BLaER1 treated with 17β-estradiol and CSF1 and Interleukin-3, amounts not matched to agents 10 nM and 100 nM (cell line): ENCODE results near the gene HTR5A.

Experiments
- H3K27ac ChIP-seq, 11 experiments: shearing (Covaris generic); formaldehyde crosslinking; 2 replicates each; pipeline ENCODE4 v1.8.1; 2022
- H3K27me3 ChIP-seq, 11 experiments: shearing (Covaris generic); formaldehyde crosslinking; 2 replicates each; pipeline ENCODE4 v1.8.1; 2022
- H3K36me3 ChIP-seq, 11 experiments: shearing (Covaris generic); formaldehyde crosslinking; 2 replicates each; pipeline ENCODE4 v1.8.1; 2022
- H3K4me1 ChIP-seq, 10 experiments: shearing (Covaris generic); formaldehyde crosslinking; 2 replicates each; pipeline ENCODE4 v1.8.1; 2022
- H3K4me2 ChIP-seq, 11 experiments: shearing (Covaris generic); formaldehyde crosslinking; 2 replicates each; pipeline ENCODE4 v1.8.1; 2022
- H3K4me3 ChIP-seq, 10 experiments: shearing (Covaris generic); formaldehyde crosslinking; 2 replicates each; pipeline ENCODE4 v1.8.1; 2022
- H3K9ac ChIP-seq, 11 experiments: shearing (Covaris generic); formaldehyde crosslinking; 2 replicates each; pipeline ENCODE4 v1.8.1; 2022
- H3K9me3 ChIP-seq, 11 experiments: shearing (Covaris generic); formaldehyde crosslinking; replicated peaks in 1 of 11; 2 replicates each; pipeline ENCODE4 v1.8.1; 2022
- H4K20me1 ChIP-seq, 11 experiments: shearing (Covaris generic); formaldehyde crosslinking; 2 replicates each; pipeline ENCODE4 v1.8.1; 2022
- Cebpa-rat ChIP-seq, 11 experiments: shearing (Covaris generic); IDR thresholded peaks; 2 replicates each; pipeline ENCODE4 v1.8.1; 2022

Gene HTR5A

DNA sequence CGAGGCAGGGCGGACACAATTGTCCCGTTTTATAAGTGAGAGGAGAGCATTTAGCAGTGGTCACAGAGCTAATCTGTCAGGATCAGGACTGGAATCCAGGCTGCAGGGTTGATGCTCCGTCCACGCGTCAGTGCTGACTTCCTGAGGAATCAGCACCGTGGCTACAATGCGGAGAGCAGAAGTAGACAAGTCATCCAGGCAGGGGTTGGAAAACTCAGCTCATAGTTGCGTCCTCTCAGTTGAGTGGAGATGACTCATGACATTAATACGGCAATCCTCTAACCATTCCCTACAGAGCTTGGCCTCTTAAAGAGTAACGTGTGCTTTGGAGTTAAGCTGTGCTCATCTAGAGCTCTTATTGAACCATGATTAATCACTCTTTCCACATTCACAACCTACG is 17.1 kb upstream of the HTR5A start:
- TF ChIP-seq Cebpa-rat (IDR thresholded peaks at IDR 0.05), result no peak
- H3K4me1 ChIP-seq, result no peaks in the 10 kb centered on the region
- no peak overlapping the region for H3K9ac ChIP-seq
- no peaks in the 10 kb centered on the region for H3K27me3 ChIP-seq
- H4K20me1 ChIP-seq, result no peaks in the 10 kb centered on the region
- no peaks in the 10 kb centered on the region for H3K36me3 ChIP-seq
- no peak overlapping the region for H3K4me2 ChIP-seq
- no peak overlapping the region for H3K27ac ChIP-seq
- H3K9me3 ChIP-seq, result no peaks in the 10 kb centered on the region
- no peak overlapping the region for H3K4me3 ChIP-seq

- Histone ChIP-seq H3K4me2 (no peak overlapping the region), H4K20me1 (no peaks in the 10 kb centered on the region), H3K27me3 (no peaks in the 10 kb centered on the region), H3K9ac (no peak overlapping the region), H3K4me1 (no peaks in the 10 kb centered on the region), H3K36me3 (no peaks in the 10 kb centered on the region), H3K9me3 (no peaks in the 10 kb centered on the region), H3K27ac (no peak overlapping the region), H3K4me3 (no peak overlapping the region)
- TF ChIP-seq Cebpa-rat (IDR thresholded peaks at IDR 0.05), result no peak
Observed at GRCh38 chr7:155054761-155055160, 15.4 kb upstream of the HTR5A start.

GRCh38 chr7:155057076-155057475 is 13.0 kb upstream of the HTR5A start:
- Histone ChIP-seq H3K9me3 (no peaks in the 10 kb centered on the region), H3K4me2 (no peak overlapping the region), H4K20me1 (no peaks in the 10 kb centered on the region), H3K36me3 (no peaks in the 10 kb centered on the region), H3K4me1 (no peaks in the 10 kb centered on the region), H3K4me3 (no peak overlapping the region), H3K27me3 (no peaks in the 10 kb centered on the region), H3K27ac (no peak overlapping the region), H3K9ac (no peak overlapping the region)
- TF ChIP-seq Cebpa-rat (IDR thresholded peaks at IDR 0.05), result no peak

GRCh38 chr7:155058896-155059295 is 11.2 kb upstream of the HTR5A start:
- Histone ChIP-seq H3K4me1 (no peaks in the 10 kb centered on the region), H3K9ac (no peak overlapping the region), H3K4me3 (no peak overlapping the region), H3K4me2 (no peak overlapping the region), H3K27me3 (no peaks in the 10 kb centered on the region), H3K9me3 (no peaks in the 10 kb centered on the region), H4K20me1 (no peaks in the 10 kb centered on the region), H3K27ac (no peak overlapping the region), H3K36me3 (no peaks in the 10 kb centered on the region)
- TF ChIP-seq Cebpa-rat (IDR thresholded peaks at IDR 0.05), result no peak

GRCh38 chr7:155059703-155060102 is 10.4 kb upstream of the HTR5A start:
- no peaks in the 10 kb centered on the region for H4K20me1 ChIP-seq
- no peak for TF ChIP-seq Cebpa-rat (IDR thresholded peaks at IDR 0.05)
- H3K9me3 ChIP-seq, result no peaks in the 10 kb centered on the region
- H3K4me1 ChIP-seq, result no peaks in the 10 kb centered on the region
- no peaks in the 10 kb centered on the region for H3K36me3 ChIP-seq
- H3K4me3 ChIP-seq, result no peak overlapping the region
- H3K27me3 ChIP-seq, result no peaks in the 10 kb centered on the region
- no peak overlapping the region for H3K9ac ChIP-seq
- no peak overlapping the region for H3K4me2 ChIP-seq
- no peak overlapping the region for H3K27ac ChIP-seq

- Histone ChIP-seq H3K4me1 (peaks cover 0 to 17% (median 0%) of the 10 kb centered on the region in 10 experiments; a peak in 7 of 20 replicates), H3K9ac (no peak overlapping the region), H3K27me3 (no peaks in the 10 kb centered on the region), H3K4me2 (no peak overlapping the region), H3K9me3 (no peaks in the 10 kb centered on the region), H4K20me1 (no peaks in the 10 kb centered on the region), H3K4me3 (no peak overlapping the region), H3K27ac (no peak overlapping the region), H3K36me3 (no peaks in the 10 kb centered on the region)
- no peak for TF ChIP-seq Cebpa-rat (IDR thresholded peaks at IDR 0.05)
Observed at GRCh38 chr7:155062411-155062810, 7.7 kb upstream of the HTR5A start.

DNA sequence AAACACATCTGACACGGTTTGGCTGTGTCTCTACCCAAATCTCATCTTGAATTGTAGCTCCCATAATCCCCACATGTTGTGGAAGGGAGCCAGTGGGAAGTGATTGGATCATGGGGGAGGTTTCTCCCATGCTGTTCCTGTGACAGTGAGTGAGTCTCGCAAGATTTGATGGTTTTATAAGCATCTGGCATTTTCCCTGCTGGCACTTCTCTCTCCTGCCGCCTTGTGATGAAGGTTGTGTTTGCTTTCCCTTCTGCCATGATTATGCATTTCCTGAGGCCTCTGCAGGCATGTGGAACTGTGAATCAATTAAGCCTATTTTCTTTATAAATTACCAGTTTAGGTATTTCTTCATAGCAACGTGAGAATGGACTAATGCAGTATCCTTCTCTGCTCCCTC is 5.9 kb upstream of the HTR5A start:
- no peak overlapping the region for H3K9ac ChIP-seq
- no peaks in the 10 kb centered on the region for H3K36me3 ChIP-seq
- no peaks in the 10 kb centered on the region; a peak in 1 of 22 replicates for H4K20me1 ChIP-seq

GRCh38 chr7:155066417-155066950 is 3.6 kb upstream of the HTR5A start:
- Histone ChIP-seq H3K4me2 (peak overlapping the region in 4 of 11 experiments; percentile 32 to 60 (median 53); a peak in 7 of 22 replicates), H3K27ac (peak overlapping the region in 1 of 11 experiments; percentile 11; a peak in 1 of 22 replicates), H3K9ac (no peak overlapping the region), H3K36me3 (no peaks in the 10 kb centered on the region), H3K27me3 (peaks cover 0 to 14% (median 8%) of the 10 kb centered on the region in 11 experiments; a peak in 15 of 22 replicates), H3K4me1 (peaks cover 0 to 20% (median 2%) of the 10 kb centered on the region in 10 experiments; a peak in 10 of 20 replicates), H3K9me3 (no peaks in the 10 kb centered on the region), H4K20me1 (peaks cover 0 to 11% (median 5%) of the 10 kb centered on the region in 11 experiments; a peak in 6 of 22 replicates), H3K4me3 (no peak overlapping the region)
- TF ChIP-seq Cebpa-rat (IDR thresholded peaks at IDR 0.05), result no peak

More for the DNA sequence above, 5.9 kb upstream of the HTR5A start:
- no peak overlapping the region for H3K4me3 ChIP-seq
- H3K9me3 ChIP-seq, result no peaks in the 10 kb centered on the region
- H3K27me3 ChIP-seq, result no peaks in the 10 kb centered on the region
- no peak overlapping the region for H3K4me2 ChIP-seq
- peaks cover 0 to 17% (median 0%) of the 10 kb centered on the region in 10 experiments; a peak in 7 of 20 replicates for H3K4me1 ChIP-seq
- H3K27ac ChIP-seq, result no peak overlapping the region
- TF ChIP-seq Cebpa-rat (IDR thresholded peaks at IDR 0.05), result no peak

- H4K20me1 ChIP-seq, result peaks cover 0 to 11% (median 5%) of the 10 kb centered on the region in 11 experiments; a peak in 6 of 22 replicates
- no peaks in the 10 kb centered on the region for H3K36me3 ChIP-seq
- H3K4me1 ChIP-seq, result peaks cover 0 to 11% (median 2%) of the 10 kb centered on the region in 10 experiments; a peak in 10 of 20 replicates
- no peak overlapping the region for H3K4me3 ChIP-seq
- H3K9ac ChIP-seq, result no peak overlapping the region
- H3K9me3 ChIP-seq, result no peaks in the 10 kb centered on the region
- no peak overlapping the region for H3K27ac ChIP-seq
- H3K27me3 ChIP-seq, result peaks cover 0 to 15% (median 8%) of the 10 kb centered on the region in 11 experiments; a peak in 15 of 22 replicates
- TF ChIP-seq Cebpa-rat (IDR thresholded peaks at IDR 0.05), result no peak
- H3K4me2 ChIP-seq, result no peak overlapping the region
Observed at GRCh38 chr7:155071121-155071651, 1.1 kb downstream of the HTR5A start.
